NT2/D1 (cell line): ENCODE measurements around the gene GRK6.

Experiments
- DNase-seq: peaks from one replicate; pipeline ENCODE4 v3.0.0-alpha.2; 2011; ENCODE audit warnings: low read depth, low spot score
- H3K27me3 ChIP-seq: 2 replicates; pipeline ENCODE4 v1.6.0; 2011; ENCODE audit warnings: mild to moderate bottlenecking; ENCODE audit not compliant: insufficient read length, insufficient read depth
- H3K36me3 ChIP-seq: 2 replicates; pipeline ENCODE4 v1.6.1; 2011; ENCODE audit warnings: mild to moderate bottlenecking, low read length, mixed read lengths; ENCODE audit not compliant: insufficient read depth, insufficient read length
- H3K4me1 ChIP-seq: 2 replicates; pipeline ENCODE4 v1.5.1; 2011; ENCODE audit not compliant: insufficient read depth, insufficient read length
- H3K4me3 ChIP-seq: 2 replicates; pipeline ENCODE4 v1.5.1; 2011; ENCODE audit warnings: low read depth; ENCODE audit not compliant: insufficient read length
- H3K9ac ChIP-seq: 2 replicates; pipeline ENCODE4 v1.6.0; 2011; ENCODE audit warnings: low read depth; ENCODE audit not compliant: insufficient read length
- H3K9me3 ChIP-seq: 2 replicates; pipeline ENCODE4 v1.5.1; 2011; ENCODE audit warnings: mild to moderate bottlenecking, low read length; ENCODE audit not compliant: insufficient read depth
- SUZ12 ChIP-seq: IDR thresholded peaks from 2 replicates; pipeline ENCODE4 v1.6.1; 2011; ENCODE audit not compliant: insufficient read length, insufficient read depth; ENCODE audit errors: extremely low read depth
- YY1 ChIP-seq: IDR thresholded peaks from 2 replicates; pipeline ENCODE4 v1.6.1; 2011; ENCODE audit not compliant: insufficient read length, insufficient read depth
- ZNF274 ChIP-seq: IDR thresholded peaks from 2 replicates; pipeline ENCODE4 v1.6.1; 2011; ENCODE audit warnings: mild to moderate bottlenecking, low read depth, low read length

GRK6 gene

DNA sequence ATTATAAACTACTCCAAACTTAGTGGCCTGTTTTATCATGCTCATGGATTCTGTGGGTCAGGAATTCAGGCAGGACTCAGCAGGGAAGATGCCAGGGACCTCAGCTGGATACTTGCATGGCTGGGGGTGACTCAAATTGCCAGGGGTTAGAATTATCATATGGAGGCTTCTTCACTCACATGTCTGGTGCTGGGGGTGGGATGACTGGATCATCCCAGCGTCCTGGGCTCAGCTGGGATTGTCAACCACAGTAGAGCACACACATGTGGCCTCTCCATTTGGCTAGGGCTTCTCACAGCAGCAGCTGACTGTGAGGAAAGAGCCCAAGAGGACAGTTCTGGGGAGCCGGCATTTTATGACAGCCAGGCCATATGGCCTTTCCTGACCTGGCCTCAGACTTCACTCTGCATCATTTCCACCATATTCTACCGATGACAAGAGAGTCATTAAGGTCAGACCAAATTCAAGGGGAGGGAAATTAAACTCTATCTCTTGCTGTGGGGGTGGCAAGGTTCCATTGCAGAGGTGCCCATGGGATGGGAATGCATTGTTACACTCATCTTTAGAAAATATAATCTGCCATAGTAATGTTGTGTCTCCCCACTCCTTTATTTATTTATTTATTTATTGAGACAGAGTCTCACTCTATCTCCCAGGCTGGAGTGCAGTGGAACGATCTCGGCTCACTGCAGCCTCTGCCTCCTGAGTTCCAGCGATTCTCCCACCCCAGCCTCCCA is 5.2 kb upstream of the GRK6 start:
- no peaks in the 10 kb centered on the region for H3K36me3 ChIP-seq
- H3K4me3 ChIP-seq: no peak overlapping the region
- TF ChIP-seq ZNF274 (no peak), YY1 (no peak), SUZ12 (no peak)
- H3K9me3 ChIP-seq: no peaks in the 10 kb centered on the region
- H3K27me3 ChIP-seq: no peaks in the 10 kb centered on the region
- peaks cover 11% of the 10 kb centered on the region for H3K4me1 ChIP-seq
- no peak for DNase-seq
- H3K9ac ChIP-seq: no peak overlapping the region

DNA sequence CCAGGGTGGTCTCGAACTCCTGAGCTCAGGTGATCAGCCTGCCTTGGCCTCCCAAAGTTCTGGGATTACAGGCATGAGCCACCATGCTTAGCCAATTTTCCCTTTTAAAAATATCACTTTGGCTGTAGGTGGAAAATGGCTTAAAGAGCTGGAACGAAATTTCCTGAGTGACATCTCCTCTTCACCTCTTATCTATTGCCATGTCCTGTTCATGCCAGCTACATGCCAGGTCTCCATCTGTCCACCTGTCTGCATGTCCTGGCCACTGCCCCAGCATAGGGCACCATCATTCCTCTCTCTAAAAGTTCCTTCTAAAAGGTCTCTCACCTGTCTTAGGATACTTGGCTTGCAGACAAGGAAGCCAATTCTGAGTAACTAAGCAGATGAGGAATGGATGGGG is 2.8 kb upstream of the GRK6 start:
- Histone ChIP-seq H3K36me3 (peaks cover 2% of the 10 kb centered on the region), H3K9ac (no peak overlapping the region), H3K9me3 (no peaks in the 10 kb centered on the region), H3K27me3 (no peaks in the 10 kb centered on the region), H3K4me3 (no peak overlapping the region), H3K4me1 (peaks cover 17% of the 10 kb centered on the region)
- TF ChIP-seq ZNF274: no peak
- no peak for TF ChIP-seq SUZ12
- TF ChIP-seq YY1: no peak
- DNase-seq: no peak

DNA sequence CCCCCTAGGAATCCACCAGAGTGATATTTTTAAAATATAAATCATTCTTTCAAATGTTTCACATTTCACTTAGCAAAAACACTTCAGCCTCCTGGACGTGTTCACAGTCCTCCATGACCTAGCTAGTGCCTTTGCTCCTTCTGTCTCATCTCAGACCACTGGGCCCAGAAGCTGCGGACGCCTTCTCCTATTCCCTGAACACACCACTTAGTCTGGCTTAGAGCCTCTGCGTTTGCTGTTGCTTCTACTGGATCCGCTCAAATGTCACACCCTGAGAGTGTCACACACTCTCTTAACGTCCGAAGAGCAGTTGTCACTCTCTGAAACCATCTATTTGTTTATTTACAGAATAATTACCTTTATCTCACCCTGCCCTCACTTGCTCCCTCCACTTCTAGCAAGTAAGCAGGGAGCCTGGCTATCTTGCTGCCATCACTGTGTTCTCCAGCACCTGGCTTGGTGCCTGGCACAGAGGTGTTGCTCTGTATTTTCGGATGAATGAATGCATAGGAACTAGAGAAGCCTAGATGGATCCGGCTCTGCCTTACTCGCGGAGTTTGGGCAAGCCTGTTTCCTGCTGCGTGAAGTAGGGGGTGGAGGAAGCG is 1.2 kb upstream of the GRK6 start:
- no peaks in the 10 kb centered on the region for H3K9me3 ChIP-seq
- H3K4me3 ChIP-seq: peak overlapping the region; percentile 65
- TF ChIP-seq YY1: no peak
- TF ChIP-seq SUZ12: no peak
- TF ChIP-seq ZNF274: no peak
- H3K27me3 ChIP-seq: no peaks in the 10 kb centered on the region
- peaks cover 14% of the 10 kb centered on the region for H3K36me3 ChIP-seq
- peak overlapping the region; percentile 85 for H3K9ac ChIP-seq
- peaks cover 28% of the 10 kb centered on the region for H3K4me1 ChIP-seq
- no peak for DNase-seq

DNA sequence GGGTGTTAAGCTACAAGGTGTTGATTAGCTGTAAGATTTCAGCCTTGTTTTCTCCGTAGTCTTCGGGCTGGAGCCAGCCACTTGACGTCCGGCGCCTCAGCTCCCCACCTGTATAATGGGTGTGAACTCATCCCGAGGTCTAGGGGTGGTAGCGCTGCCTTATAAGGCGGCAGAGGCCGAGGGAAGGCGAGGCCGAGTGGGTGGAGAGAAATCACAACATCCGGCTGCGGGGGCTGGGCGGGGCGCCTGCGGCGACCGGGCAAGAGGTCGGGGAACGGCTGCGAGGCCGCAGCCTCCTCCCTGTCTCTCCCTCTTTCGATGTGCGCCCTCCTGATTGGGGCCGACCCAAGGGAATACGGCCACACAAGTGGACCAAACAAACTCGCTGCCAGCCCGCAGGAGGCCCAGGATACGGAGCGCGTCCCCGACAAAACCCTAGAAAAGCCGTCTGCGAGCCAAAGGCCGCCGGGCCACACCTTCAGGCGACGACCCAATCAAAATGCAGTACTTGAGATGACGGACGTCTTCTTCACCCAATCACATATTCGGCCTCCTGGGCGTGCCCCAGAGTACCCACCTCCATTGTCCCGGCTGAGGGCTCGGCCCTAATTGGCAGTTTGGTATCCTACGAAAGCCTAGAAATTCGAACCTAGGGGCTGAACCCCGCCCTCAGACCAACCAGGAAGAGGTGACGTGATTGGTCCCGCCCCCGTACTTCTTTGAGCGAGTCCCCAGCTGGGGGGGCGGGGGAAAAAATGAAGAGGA is 493 bp upstream of the GRK6 start:
- Histone ChIP-seq H3K27me3 (no peaks in the 10 kb centered on the region), H3K4me3 (peak overlapping the region; percentile 65), H3K9me3 (no peaks in the 10 kb centered on the region), H3K36me3 (peaks cover 21% of the 10 kb centered on the region), H3K9ac (peak overlapping the region; percentile 85), H3K4me1 (peaks cover 27% of the 10 kb centered on the region)
- no peak for TF ChIP-seq YY1
- no peak for TF ChIP-seq SUZ12
- TF ChIP-seq ZNF274: no peak
- peak; percentile 100 for DNase-seq

DNA sequence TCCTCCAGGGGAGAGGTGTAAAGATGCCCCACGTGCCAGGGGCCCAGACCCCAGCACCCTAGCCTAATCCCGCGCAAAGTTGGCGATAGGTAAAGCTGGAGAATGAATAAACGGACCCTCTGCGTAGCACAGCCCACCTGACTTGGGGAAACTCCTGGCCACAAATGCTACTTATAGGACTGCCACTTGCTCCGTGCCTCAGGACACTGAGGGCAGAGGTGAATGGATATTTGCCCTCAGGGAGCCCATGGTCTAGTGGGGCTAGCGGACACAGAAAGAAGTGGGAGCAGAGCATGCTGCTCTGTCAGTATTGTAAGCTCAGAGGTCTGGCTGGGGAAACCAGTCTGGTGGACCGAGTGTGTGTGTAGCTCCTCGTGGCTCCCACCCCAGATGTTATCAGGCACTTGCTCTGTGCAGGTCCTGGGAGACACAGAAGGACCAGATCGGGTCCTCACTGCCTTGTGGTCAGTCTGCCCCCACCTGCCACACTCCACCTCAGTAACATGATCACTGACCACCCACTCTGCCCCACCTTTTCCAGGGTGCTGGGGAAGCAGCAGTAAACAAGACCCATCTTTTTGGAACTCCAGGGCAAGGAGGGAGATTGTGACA is 841 bp downstream of the GRK6 start:
- H3K4me1 ChIP-seq: peaks cover 25% of the 10 kb centered on the region
- DNase-seq: no peak

DNA sequence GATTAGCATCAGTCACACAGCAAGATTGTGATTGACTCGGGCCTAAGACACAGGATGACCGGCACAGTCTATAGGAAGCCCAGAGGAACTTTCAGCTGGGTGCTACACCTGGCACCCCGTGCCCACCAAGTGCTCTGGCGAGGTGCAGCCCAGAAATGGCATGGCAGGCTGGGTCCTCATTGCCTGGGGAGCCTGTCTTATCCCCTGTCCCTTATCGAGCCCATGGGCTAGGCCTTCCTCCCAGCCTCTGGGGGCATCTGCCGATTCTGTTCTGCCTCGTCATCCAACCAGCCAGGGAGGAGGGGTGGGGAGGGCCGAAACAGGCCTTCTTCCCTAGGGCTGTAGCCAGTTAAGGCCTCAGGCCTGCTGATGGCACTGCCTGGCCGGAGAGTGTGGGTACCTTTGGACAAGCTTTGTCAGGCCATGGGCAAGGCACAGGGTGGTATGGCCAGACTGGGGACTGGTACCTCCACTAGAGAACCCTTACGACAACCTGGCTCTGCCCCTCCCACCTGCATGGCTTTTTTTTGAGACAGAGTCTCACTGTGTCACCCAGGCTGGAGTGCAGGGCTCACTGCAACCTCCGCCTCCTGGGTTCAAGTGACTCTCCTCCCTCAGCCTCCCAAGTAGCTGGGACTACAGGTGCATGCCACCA is 1.6 kb downstream of the GRK6 start:
- DNase-seq: no peak
- Histone ChIP-seq H3K27me3 (no peaks in the 10 kb centered on the region), H3K36me3 (peaks cover 41% of the 10 kb centered on the region), H3K4me3 (no peak overlapping the region), H3K9me3 (no peaks in the 10 kb centered on the region), H3K4me1 (peaks cover 25% of the 10 kb centered on the region), H3K9ac (peak overlapping the region; percentile 97)
- TF ChIP-seq ZNF274 (no peak), SUZ12 (no peak), YY1 (no peak)

More for the DNA sequence above, 841 bp downstream of the GRK6 start:
- TF ChIP-seq ZNF274 (no peak), SUZ12 (no peak), YY1 (no peak)
- peak overlapping the region; percentile 90 for H3K4me3 ChIP-seq
- H3K36me3 ChIP-seq: peaks cover 34% of the 10 kb centered on the region
- no peaks in the 10 kb centered on the region for H3K9me3 ChIP-seq
- H3K9ac ChIP-seq: peak overlapping the region; percentile 97
- H3K27me3 ChIP-seq: no peaks in the 10 kb centered on the region
